Measurements from ENCODE around the gene RSRP1.

DNA sequence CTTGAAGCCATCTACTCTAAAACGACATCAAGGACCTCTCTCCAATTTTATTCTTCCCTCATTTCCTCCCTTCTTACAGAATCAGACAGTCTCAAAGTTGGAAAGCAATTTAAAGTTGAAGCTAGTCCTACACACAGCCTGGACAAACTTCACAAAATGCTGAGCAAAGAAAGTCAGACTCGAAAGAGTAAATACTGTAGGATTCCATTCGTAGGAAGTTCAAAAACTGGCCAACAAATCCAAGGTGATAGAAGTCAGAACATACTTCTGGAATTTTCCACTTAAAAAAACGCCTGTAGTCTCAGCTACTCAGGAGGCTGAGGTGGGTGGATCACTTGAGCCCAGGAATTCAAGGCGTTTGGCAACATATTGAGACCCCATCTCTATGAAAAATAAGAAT, 34.5 kb downstream of the RSRP1 start:
- TF ChIP-seq, protein P1, sequence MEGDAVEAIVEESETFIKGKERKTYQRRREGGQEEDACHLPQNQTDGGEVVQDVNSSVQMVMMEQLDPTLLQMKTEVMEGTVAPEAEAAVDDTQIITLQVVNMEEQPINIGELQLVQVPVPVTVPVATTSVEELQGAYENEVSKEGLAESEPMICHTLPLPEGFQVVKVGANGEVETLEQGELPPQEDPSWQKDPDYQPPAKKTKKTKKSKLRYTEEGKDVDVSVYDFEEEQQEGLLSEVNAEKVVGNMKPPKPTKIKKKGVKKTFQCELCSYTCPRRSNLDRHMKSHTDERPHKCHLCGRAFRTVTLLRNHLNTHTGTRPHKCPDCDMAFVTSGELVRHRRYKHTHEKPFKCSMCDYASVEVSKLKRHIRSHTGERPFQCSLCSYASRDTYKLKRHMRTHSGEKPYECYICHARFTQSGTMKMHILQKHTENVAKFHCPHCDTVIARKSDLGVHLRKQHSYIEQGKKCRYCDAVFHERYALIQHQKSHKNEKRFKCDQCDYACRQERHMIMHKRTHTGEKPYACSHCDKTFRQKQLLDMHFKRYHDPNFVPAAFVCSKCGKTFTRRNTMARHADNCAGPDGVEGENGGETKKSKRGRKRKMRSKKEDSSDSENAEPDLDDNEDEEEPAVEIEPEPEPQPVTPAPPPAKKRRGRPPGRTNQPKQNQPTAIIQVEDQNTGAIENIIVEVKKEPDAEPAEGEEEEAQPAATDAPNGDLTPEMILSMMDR (IDR thresholded peaks at IDR 0.05): no peak
- TF ChIP-seq POLR2A (IDR thresholded peaks at IDR 0.05): no peak

All from adrenal gland (tissue), 5 donors.